ENCODE results near the gene SYT14.
"Not testable (repeated sequence)": the region's sequence is repeated elsewhere in the genome, so short reads cannot be mapped to it uniquely, and the experiment has no call there.

SYT14 gene

DNA sequence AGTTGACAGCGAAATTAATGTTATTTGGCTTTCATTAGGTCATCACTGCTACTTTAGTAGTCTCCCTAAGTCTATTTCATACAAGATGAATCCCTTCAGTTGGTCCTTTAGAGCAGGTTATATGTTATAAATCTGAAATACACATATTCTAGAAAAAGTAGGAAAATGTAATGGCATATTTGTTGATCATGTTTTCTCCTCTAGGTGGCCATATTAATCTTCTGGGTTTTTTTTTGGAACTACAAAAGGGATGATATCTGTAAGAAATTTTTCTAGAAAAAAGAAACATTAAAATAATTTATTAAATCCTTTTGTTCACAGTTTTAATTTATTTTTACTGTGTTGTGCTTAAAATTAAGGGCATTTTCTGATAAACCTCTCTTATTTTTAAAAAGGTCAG lies 87.9 kb downstream of the SYT14 start:
- no peak for DNase-seq (ENCODE audit: low read depth, low spot score)

DNA sequence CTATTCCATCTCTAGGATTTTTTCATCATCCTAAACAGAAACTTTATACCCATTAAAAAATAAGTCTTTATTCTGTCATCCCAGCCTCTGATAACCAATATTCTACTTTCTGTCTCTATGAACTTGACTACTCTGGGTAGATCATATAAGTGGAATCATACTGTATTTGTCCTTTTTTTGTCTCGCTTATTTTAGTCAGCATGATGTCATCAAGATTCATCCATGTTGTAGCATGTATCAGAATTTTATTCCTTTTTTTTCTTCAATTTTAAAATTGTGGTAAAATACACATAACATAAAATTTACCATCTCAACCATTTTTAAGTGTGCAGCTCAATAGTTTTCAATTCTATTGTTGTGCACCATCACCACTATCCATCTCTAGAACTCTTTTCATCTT lies 90.0 kb downstream of the SYT14 start:
- no peak for DNase-seq (ENCODE audit: low read depth, low spot score)

DNA sequence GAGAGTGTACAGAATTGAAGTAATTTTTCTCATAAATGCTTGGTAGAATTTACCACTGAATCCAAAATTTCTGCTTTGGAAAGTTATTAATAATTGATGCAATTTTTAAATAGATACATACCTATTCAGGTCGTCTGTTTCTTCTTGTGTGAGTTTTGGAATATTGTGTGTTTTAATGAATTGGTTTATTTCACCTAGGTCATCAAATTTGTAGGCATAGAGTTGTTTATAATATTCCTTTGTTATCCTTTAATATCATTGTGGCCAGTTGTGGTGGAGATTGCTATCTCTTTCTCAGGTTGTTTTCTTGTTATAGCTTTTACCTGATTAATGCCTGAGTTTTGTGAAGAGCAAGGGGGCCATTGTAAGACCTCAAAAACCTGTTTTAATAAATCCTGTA lies 93.5 kb downstream of the SYT14 start:
- DNase-seq (ENCODE audit: low read depth, low spot score), result no peak

DNA sequence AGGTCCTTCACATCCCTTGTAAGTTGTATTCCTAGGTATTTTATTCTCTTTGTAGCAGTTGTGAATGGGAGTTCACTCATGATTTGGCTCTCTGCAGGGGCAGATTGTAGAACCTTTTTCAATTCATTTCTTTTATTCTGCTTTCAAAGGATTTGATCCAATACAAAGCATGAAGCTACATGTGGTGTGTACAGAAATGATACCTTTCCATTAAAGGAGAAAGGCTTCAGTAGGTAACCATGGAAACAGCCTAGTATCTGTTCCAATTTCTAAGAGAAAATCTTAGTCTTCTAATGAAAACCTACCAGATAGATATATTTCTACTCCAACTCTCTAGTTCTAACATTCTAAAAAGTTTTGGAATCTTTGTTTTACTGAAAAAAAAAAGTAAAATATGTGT lies 105.0 kb downstream of the SYT14 start:
- DNase-seq (ENCODE audit: low read depth, low spot score), result no peak

DNA sequence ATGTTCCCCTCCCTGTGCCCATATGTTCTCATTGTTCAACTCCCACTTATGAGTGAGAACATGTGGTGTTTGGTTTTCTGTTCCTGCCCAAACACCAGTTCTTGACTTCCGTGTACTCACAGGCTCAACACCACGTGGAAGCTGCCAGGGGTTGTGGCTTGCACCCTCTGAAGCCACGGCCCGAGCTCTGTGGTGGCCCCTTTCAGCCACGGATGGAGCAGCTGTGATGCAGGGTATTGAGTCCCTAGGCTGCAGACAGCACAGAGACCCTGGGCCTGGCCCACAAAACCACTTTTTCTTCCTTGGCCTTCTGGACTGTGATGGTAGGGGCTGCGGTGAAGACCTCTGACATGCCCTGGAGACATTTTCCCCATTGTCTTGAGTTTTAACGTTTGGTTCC lies 111.6 kb downstream of the SYT14 start:
- no peak for DNase-seq (ENCODE audit: low read depth, low spot score)

DNA sequence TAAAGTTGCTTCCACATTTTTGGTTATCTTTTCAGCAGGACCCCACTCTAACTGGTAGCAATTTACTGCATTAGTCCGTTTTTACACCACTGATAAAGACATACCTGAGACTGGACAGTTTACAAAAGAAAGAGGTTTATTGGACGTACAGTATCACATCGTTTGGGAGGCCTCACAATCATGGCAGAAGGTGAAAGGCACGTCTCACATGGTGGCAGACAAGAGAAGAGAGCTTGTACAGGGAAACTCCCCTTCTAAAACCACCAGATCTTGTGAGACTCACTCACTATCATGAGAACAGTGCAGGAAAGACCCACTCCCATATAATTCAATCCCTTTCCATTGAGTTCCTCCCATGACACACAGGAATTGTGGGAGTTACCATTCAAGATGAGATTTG lies 112.5 kb downstream of the SYT14 start:
- not testable (repeated sequence) for DNase-seq (ENCODE audit: low read depth, low spot score)

DNA sequence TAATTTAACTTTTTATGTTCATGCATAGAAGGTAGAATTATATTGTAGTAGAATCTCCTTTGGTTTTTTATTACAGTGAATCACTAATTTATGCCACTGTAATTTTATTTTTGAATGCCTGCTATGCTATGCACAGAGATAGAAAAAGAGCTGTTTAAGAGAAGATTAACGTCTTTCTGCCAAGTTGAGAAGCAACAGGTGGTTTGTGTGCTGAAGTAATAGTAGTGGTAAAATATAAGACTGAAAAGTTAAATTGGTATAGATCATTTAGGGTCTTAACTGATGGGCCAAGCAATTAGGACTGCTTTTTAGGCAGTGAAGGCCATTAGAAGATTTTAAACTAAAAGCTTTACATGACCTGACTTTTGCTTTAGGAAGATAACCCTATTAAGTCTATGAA lies 115.1 kb downstream of the SYT14 start:
- DNase-seq (ENCODE audit: low read depth, low spot score), result no peak

DNA sequence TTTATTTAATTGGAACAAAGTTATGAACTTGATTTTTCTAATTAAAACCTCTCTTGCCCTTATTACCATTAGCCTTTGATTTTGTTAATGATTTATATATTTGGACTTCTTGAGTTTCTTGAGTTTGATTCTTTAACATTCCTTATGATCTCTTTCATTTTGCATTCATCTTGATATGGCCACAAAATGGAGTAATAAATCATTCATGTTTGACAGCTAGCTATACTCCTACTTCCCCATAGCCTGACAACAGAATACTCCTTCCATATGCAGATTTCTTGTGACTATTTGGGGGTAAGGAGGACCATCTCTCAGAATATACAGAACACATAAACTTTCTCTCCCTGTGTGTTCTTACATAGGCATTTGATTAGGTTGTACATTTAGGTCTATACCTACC lies 119.6 kb downstream of the SYT14 start:
- DNase-seq (ENCODE audit: low read depth, low spot score), result no peak

DNA sequence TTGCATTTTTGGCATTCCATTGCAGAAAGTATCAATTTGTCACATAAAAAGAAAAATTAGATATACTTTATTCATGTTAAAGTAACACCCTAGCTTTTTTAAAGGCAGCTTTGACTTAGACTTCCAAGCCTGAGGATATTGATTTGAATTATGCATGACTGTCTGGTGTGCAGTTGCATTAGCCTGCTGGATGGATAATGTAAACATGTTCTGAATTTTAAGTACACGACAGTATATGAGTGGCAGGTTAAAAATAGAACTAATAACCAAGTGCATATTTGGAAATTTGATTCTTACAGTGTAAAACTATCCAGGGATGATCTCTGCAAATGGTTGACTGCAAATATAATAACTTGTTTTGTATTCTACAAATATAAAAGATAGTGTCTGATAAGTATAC lies 124.0 kb downstream of the SYT14 start:
- DNase-seq (ENCODE audit: low read depth, low spot score), result no peak

DNA sequence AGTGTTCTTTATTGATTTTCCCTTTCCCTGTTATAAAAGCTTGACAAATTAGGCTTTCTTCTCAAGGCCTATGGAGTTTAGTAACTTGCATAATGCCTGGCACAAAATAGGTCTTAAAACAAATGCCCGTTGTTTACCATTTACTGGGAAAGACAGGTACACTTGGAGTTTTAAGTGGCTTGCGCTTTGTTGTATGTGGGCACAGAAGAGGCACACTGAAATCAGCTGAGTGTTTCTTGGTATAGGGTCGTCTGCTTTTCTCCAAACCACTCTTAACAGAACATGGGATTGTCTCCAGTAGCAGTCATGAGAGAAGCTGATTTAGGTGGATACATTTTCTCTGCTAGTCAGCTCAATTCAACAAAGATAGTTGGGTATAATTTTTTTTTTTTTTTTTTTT lies 132.5 kb downstream of the SYT14 start:
- no peak for DNase-seq (ENCODE audit: low read depth, low spot score)

DNA sequence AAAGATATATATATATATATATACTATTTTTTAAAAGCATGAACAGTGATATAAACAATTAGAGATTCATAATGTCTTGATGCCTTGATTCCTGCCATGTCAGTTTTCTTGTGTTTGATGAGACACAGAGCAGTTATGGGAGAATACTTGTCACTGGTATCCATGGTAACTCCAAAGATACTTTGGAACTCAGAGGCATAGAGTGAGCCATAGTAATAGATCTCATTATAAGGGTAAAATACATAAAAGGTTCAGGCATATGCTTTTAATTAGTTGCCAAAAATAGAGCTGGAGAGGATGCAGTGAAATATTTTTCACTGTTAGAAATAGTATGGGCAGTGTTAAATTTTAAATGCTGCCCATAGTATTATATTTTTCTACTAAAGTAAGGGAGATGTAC lies 134.1 kb downstream of the SYT14 start:
- no peak for DNase-seq (ENCODE audit: low read depth, low spot score)

DNA sequence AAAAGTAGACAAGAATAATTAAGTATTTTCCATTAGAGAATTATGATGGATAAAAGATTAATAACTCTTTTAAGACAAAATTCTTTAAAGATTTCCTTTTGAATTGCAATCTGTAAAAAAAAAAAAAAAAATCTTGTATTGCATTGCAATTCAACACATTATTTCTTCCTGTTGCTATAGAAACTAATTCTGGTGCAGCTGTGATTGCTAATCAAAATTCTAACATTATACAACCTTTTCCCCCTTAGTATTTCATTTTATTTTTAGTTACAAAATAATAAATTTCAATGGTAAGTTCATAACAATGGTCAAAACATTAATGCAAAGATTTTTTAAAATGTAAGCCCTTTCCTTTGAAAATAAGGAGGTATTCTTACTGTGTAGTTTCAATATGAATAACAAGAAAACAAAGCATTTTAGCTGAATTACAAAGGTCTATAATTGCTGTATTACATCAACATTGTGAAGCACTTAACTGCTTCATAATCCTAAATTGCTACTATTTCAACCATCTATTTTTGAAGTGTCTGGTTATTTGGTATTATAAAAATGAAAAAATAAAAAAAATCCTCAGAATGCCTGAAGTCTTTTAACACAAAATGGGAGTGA lies 135.0 kb downstream of the SYT14 start:
- DNase-seq (ENCODE audit: low read depth, low spot score), result no peak

DNA sequence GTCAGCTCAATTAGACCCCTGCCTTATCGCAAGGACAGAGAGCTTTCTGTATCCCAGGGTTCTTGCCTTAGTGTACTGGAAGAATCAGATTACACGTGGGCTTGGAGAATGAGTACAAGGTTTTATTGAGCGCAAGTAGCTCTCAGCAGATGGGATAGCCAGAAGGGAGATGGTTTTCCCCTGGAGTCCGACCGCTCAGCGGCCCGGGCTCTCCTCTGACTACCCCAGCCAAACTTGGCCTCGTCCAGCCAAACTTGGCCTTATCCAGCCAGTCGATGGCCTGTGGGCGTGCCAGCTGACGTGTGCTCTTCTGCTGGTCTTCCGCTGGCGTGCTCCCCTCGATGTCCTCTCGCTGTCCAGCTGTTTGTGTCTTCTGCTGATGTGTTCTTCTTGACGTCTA lies 136.9 kb downstream of the SYT14 start:
- DNase-seq (ENCODE audit: low read depth, low spot score), result no peak

DNA sequence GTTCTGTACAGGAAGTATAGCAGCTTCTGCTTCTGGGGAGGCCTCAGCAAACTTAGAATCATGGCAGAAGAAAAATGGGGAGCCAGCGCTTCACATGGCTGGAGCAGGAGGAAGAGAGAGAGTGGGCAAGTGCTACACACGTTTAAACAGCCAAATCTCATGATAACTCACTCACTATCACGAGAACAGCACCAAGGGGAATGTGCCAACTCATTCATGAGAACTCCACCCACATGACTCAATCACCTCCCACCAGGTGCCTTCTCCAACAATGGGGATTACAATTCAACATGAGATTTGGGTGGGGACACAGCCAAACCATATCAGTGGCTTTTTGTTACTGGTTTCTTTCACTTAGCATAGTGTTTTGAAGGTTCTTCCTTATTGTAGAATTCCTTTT lies 138.6 kb downstream of the SYT14 start:
- DNase-seq (ENCODE audit: low read depth, low spot score), result no peak

DNA sequence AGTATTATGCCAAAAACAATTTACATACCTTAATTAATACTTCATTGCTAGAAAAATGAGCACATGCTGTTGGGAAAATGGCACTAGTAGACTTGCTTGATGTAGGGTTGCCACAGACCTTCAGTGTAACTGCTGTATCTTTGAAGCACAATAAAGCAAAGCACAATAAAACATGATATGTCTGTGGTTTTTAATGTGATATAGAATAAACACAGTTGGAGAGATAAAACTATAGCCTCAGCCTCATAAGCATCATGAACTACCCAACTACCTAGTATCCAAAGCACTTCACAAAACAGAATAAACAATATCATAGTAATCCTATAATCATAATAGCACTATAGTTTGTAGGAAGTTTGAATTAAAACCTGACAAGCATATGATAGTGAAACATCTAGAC lies 143.5 kb downstream of the SYT14 start:
- no peak for DNase-seq (ENCODE audit: low read depth, low spot score)

DNA sequence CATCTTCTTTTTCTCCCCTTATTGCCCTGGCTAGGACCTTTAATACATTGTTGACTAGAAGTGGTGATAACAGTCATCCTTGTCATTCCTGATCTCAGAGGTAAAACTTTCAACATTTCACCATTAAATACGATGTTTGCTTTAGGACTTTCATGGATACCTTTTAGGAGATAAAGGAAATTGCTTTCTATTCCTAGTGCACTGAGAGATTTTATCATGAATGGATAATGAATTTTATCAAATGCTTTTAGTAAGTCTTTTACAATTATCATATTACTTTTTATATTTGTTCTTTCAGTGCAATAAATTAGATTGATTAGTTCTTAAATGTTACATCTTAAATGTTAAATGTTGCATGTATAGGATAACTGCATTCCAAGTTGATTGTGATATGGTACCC lies 147.3 kb downstream of the SYT14 start:
- DNase-seq (ENCODE audit: low read depth, low spot score), result no peak

DNA sequence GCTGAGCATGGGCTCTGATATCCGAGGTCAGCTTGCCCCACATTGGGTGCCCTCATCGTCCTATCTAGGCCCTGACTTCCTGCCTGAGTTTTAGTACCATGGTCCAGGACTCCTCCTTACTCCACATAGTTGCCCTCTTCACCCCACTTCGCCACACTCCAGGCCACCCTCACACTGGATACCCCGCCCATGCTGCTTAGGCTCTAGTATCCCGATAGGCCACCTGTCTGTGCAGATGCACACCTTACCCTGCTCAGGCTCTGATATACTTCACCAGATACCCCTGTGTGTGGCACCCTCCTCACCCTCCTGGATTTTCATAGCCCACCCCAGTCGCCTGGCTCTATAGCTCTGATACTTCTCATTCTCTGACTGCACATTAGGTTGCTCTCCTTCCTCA lies 149.0 kb downstream of the SYT14 start:
- no peak for DNase-seq (ENCODE audit: low read depth, low spot score)

DNA sequence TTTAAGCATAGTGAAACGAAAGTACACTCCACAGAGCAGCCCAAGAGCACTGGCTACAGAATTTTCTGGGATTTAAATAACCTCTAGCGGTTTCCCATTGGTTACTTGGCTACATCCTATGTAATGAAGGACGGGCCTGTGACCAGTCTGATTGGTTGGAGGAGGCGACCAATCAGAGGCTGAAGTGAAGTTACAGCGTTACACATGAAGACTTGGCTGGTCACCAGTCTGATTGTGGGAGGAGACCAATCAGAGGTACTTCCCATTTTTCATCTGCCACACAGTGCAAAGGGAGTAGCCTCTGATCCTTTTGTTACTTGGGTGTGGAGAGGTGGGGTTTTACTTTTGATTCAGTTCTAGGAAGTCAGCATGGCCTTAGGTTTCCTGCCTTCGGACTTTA lies 151.8 kb downstream of the SYT14 start:
- no peak for DNase-seq (ENCODE audit: low read depth, low spot score)

DNA sequence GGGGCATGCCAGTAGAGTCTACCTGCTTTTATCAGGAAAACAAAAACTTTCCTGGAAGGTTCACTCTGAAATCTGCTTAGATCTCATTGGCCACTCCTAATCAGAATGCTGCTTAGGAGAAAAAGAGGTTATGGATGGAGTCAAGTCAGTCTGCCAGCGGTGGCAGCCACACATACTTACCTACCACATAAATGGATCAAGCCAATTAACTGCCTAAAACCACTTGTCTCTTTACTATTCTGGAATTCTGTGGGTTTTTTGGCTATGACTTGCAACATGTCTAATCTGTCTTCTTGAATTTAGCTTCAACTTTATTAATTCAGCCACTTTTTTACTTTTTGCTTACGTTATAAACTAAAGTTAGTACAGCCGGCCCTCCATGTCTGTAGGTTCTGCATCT lies 154.3 kb downstream of the SYT14 start:
- DNase-seq (ENCODE audit: low read depth, low spot score), result no peak

DNA sequence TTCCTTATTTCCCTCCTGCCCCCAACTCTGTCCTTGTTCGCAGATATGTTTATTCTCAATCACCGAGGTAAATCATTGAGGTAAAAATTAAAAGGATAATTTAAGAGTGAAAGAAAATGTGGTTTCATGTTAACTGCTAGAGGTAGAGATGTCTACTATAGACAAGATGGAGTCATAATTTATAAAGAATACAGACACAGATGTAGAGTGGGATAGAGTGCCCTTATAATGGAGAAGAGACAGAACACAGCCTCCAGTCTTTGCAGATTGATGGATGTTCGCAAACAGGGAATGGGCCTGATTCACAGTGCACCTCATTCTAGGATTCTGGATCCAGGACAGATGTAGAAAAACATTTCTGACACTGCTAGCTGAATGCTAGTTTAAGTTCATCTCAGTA lies 155.4 kb downstream of the SYT14 start:
- DNase-seq (ENCODE audit: low read depth, low spot score), result no peak

DNA sequence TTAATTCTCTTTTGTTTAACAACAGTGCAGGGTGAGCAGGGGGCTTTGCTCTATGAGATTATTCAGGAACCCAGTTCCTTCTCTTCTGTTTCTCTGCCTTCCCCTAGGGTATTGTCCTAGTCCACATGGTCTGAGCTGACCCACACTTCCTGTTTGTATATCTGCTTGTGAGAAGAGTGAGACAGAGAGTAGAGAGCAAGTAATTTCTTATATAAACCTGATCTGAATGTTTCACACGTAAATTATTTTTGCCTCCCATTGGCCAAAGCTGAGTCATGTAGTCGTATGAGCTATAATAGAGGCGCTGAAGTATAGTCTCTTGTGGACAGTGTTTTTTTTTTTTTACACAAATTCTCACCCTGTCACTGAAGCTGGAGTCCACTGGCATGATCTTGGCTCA lies 160.3 kb downstream of the SYT14 start:
- no peak for DNase-seq (ENCODE audit: low read depth, low spot score)

DNA sequence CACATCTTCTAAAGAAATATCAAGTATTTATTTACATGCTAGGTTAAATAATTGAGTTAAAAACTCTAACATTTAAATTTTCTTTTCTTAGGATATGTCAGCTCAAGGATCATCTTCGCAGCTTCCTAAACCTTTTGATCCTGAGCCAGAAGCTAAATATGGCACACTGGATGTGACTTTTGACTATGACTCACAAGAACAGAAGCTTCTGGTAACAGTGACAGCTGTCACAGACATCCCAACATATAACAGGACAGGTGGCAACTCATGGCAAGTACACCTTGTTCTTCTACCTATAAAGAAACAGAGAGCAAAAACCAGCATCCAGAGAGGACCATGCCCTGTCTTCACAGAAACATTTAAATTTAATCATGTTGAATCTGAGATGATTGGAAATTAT lies 161.9 kb downstream of the SYT14 start:
- DNase-seq (ENCODE audit: low read depth, low spot score), result no peak

DNA sequence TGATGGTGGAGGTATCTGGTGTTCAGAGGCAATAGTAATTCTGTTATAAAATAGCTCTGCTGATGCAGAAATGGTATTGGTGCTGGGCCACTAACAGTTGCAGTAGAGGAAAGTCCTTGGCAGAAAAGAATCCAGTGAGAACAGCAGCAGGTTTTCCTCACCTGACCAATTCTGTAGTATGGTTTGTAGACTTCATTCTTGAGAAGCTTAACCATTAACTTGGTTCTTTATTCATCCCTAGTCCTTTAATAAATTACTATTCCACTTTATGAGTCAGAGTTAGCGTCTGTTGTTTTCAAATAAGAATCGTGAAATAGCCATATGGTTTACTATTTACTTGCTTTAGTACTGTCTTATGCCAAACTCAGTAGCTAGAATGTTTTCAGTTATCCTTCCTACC lies 166.1 kb downstream of the SYT14 start:
- DNase-seq (ENCODE audit: low read depth, low spot score), result no peak

DNA sequence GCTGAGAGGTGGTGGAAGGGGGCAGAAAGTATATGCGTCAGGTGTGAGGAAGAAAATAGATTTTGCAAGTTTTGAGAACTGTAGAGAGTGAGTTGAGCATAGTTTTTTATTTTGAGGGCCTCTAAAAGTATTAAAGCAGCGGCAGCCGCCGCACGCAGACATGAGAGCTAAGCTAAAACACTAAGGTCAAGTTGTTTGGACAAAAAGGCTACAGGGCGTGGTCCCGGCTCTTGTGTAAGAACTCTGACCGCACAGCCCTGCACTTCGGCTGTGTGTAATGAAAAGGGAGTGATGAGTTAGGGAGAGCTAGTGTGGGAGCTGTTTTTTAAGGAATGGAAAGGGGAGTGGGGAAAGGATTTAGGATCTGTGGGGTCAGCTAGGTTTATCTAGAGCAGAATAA lies 174.9 kb downstream of the SYT14 start:
- not testable (repeated sequence) for DNase-seq (ENCODE audit: low read depth, low spot score)

DNA sequence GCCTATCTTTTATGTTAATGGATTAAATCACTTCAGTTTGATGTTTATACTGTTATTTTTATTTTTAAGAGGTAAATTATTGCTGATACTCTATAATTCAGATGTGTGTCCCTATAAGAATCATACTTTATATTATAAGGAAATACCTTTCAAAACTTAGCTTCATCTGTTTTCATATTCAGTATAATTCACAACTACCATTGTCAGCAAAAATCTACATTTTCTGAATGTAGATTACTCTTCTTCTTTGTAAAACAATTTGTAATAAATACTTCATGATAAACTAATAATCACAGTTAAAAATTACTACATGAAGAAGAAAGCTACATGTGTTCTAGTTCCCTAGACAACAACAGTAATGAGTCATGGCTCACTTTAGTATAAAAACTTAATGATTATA lies 179.2 kb downstream of the SYT14 start:
- DNase-seq (ENCODE audit: low read depth, low spot score), result no peak
